Upper lobe of left lung (tissue), 4 donors: Measurements from ENCODE around the gene PBX3.

Source experiments
- CTCF ChIP-seq, 6 experiments: fragments of 450-650 bp in 4 of 6; fragments of 200-600 bp in 2 of 6; sonication (generic) in 2 of 6; IDR thresholded peaks; one replicate each; pipeline ENCODE4 v1.5.1; 2016 to 2019; ENCODE audit warnings: antibody characterized with exemption in 6 of 6
- POLR2A ChIP-seq, 4 donors: fragments of 450-650 bp; IDR thresholded peaks; one replicate each; pipeline ENCODE4 v1.5.1; 2016 to 2017; ENCODE audit warnings: antibody characterized with exemption in 4 of 4, mild to moderate bottlenecking in 2 of 4

DNA sequence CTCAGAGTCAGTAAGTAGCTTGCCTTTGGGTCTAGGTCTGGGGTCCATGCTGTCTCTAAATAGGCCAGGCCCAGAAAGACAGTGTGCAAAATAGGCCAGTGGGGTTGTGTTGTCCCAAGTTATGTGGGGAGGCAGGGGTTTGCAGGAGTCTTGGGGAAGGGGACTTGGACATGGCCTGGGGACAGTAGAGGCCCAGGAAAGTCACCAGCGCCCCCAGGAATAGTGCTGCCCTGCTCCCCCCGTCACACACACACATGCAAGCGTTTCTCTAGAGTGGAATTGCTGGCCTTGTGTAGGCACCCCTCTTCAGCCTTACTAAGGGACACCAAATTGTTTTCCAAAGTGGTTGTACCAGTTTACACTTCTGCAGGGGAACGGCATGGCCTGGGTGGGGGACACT is 227.5 kb downstream of the PBX3 start:
- TF ChIP-seq CTCF (IDR thresholded peaks at IDR 0.05) (no peak), POLR2A (IDR thresholded peaks at IDR 0.05) (no peak)
